ENCODE results near the gene CEP70. TPM values are rescaled to one million over a fixed set of nuclear protein-coding genes. Genes with fewer than 3 reads are reported as not detected.

Gene CEP70
- total and polyA plus RNA-seq, 2 of the 13 experiments (the other 11 are each of a cell fraction or from before 2014, with no cell fraction given) = 4.0 to 22.3 TPM

GRCh38 chr3:138642927-138643253 lies 48.8 kb upstream of the CEP70 start (continued):
- TF ChIP-seq HNF4G (IDR thresholded peaks at IDR 0.05; ENCODE audit: borderline replicate concordance, low read depth, low read length) = no peak
- TF ChIP-seq HNF4G (CRISPR knock-in tag; IDR thresholded peaks at IDR 0.05; ENCODE audit: borderline replicate concordance, low read depth) = no peak
- TF ChIP-seq MLLT10 (CRISPR knock-in tag; IDR thresholded peaks at IDR 0.05) = no peak

GRCh38 chr3:138642226-138642926 lies 48.3 kb upstream of the CEP70 start:
- Histone ChIP-seq H3K4me1 (ENCODE audit: insufficient read depth, low read length) (no peaks in the 10 kb centered on the region), H3K27ac (ENCODE audit: extremely low read length, insufficient read depth, low read length) (no peak overlapping the region), H4K20me1 (ENCODE audit: insufficient read depth, low read length) (no peaks in the 10 kb centered on the region), H3K4me3 (replicated peaks in 1 of 3; ENCODE audit: insufficient read depth in 1 of 3, low read depth in 2 of 3, low read length in 3 of 3) (no peak overlapping the region), H3K36me3 (replicated peaks in 1 of 2; ENCODE audit: control insufficient read depth in 1 of 2, insufficient read depth in 2 of 2, low read length in 2 of 2) (no peaks in the 10 kb centered on the region), H3K79me2 (ENCODE audit: insufficient read depth, low read length) (no peaks in the 10 kb centered on the region), H3K9ac (ENCODE audit: insufficient read depth, low read depth, low read length) (no peak overlapping the region), H3K27me3 (ENCODE audit: control insufficient read depth in 1 of 2, insufficient read depth in 2 of 2, low read length in 2 of 2) (no peaks in the 10 kb centered on the region), H2AFZ (ENCODE audit: low read length) (no peak overlapping the region), H3K4me2 (ENCODE audit: low read depth, low read length) (no peak overlapping the region), H3K9me3 (ENCODE audit: low read length) (peaks cover 16% of the 10 kb centered on the region; the same call in 1 of the 2 replicates)
- in situ Hi-C loops (cut with HindIII; ENCODE audit: extremely low pct_ligation_motif_present, low pct_unique_long_range_greater_than_20kb) (no loop called here), intact Hi-C loops (cut with micrococcal nuclease; ENCODE audit: unreplicated experiment) (no loop called here)
- WGBS (ENCODE audit: low lambda C conversion rate) = 46% methylated on average over 4 of the region's 4 CpGs
- DNase-seq (ENCODE audit: low spot score) = no peak
- no peak for FAIRE-seq
- no peak for ATAC-seq
- ChIA-PET CTCF (ENCODE audit: low intra/inter-chr PET ratio, low total read pairs) (no interaction called here), POLR2A (no interaction called here)
- no TSS peak for BruUV-seq (replicated peaks)
- TF ChIP-seq ZSCAN29 (CRISPR knock-in tag; conservative IDR thresholded peaks at IDR 0.05) = no peak
- TF ChIP-seq THAP11 (CRISPR knock-in tag; IDR thresholded peaks at IDR 0.05) = no peak
- no peak for TF ChIP-seq GATA4 (IDR thresholded peaks at IDR 0.05; ENCODE audit: borderline replicate concordance, low read depth)
- no peak for TF ChIP-seq ZIK1 (CRISPR knock-in tag; IDR thresholded peaks at IDR 0.05; ENCODE audit: borderline replicate concordance, low read depth)
- no peak for TF ChIP-seq ZNF512 (CRISPR knock-in tag; IDR thresholded peaks at IDR 0.05)
- no peak for TF ChIP-seq ZNF781 (CRISPR knock-in tag; IDR thresholded peaks at IDR 0.05; ENCODE audit: borderline replicate concordance, not compliant biosample characterization)
- no peak for TF ChIP-seq ZNF253 (CRISPR knock-in tag; IDR thresholded peaks at IDR 0.05; ENCODE audit: borderline replicate concordance)
- no peak for TF ChIP-seq PLRG1 (conservative IDR thresholded peaks at IDR 0.05)
- no peak for TF ChIP-seq ZKSCAN8 (CRISPR knock-in tag; IDR thresholded peaks at IDR 0.05; ENCODE audit: borderline replicate concordance)
- no peak for TF ChIP-seq ZFP90 (CRISPR knock-in tag; IDR thresholded peaks at IDR 0.05; ENCODE audit: borderline replicate concordance)
- no peak for TF ChIP-seq ZNF670 (CRISPR knock-in tag; IDR thresholded peaks at IDR 0.05; ENCODE audit: borderline replicate concordance)
- TF ChIP-seq SRY (CRISPR knock-in tag; IDR thresholded peaks at IDR 0.05) = no peak
- no peak for TF ChIP-seq KLF15 (CRISPR knock-in tag; IDR thresholded peaks at IDR 0.05; ENCODE audit: borderline replicate concordance)
- no peak for TF ChIP-seq ZNF44 (CRISPR knock-in tag; IDR thresholded peaks at IDR 0.05)
- TF ChIP-seq CEBPZ (IDR thresholded peaks at IDR 0.05; ENCODE audit: low read length) = no peak
- TF ChIP-seq RELA (CRISPR knock-in tag; IDR thresholded peaks at IDR 0.05) = no peak
- TF ChIP-seq CEBPB (IDR thresholded peaks at IDR 0.05; ENCODE audit: borderline replicate concordance, low read depth, low read length) = no peak
- TF ChIP-seq POLR2A (IDR thresholded peaks at IDR 0.05; ENCODE audit: insufficient read depth in 1 of 2, low read depth in 2 of 2, low read length in 2 of 2) = no peak
